ENCODE data around the gene PLBD2.

Gene PLBD2

DNA sequence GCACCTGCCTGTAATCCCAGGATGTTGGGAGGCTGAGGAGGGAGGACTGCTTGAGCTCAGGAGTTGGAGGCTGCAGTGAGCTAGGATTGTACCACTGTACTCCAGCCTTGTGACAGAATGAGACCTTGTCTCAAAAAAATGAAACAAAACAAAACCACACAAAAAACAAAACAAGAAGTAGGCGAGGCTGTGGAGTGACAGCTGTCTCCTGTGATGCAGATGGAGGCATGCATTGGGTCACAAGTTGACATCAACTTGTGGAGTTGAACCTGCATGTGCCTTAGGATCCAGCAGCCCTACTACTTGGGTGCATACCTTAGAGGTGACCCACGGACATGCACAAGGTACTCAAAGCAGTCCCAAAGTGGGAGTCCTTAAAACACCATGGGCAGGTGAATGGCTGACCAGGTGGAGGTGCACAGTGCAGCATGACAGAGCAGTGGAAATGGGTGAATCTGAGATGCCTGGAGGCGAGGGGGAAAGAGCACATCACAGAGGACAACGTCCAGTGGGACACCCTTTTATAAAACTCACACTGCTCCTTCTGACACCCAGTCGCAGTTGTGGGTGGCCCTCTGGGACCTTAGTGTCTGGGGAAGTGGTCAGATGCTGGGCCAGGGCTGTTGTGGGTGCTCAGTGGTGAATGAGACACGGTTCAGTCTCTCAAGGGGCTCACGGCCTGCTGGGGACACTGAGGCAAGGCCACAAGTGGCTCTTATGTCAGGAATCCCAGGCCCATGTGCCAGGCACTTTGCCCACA, 12.7 kb downstream of the PLBD2 start:
- Mint-ChIP-seq H3K27ac (peak overlapping the region; percentile 41), H3K4me1 (ENCODE audit: low read depth) (peaks cover 39% of the 10 kb centered on the region), H3K9me3 (no peaks in the 10 kb centered on the region), H3K4me3 (no peak overlapping the region), H3K36me3 (ENCODE audit: low read depth) (no peaks in the 10 kb centered on the region), H3K27me3 (no peaks in the 10 kb centered on the region)
- intact Hi-C loops (cut with micrococcal nuclease), result no loop called here

DNA sequence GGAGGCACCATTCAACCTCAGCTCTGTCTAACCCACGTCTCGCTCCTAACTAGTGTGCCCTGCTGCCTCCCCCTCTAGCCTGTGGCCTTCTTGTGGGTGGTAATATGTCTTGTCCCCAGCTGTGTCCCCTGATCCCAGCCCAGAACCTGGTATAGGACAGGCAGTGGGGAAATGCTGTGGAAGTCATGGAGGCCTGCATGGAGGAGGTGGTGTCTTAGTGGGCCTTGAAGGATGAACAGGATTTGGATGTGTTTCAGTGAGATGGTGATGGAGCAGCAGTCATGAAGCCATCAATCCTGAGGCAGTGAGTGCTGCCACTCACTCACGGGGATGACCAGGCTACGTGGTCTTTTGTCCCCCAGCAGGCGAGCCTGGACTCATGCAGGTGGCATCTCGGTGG, 13.4 kb downstream of the PLBD2 start:
- no peaks in the 10 kb centered on the region for H3K9me3 Mint-ChIP-seq
- H3K27me3 Mint-ChIP-seq, result no peaks in the 10 kb centered on the region
- H3K36me3 Mint-ChIP-seq (ENCODE audit: low read depth), result no peaks in the 10 kb centered on the region
- H3K27ac Mint-ChIP-seq, result no peak overlapping the region
- intact Hi-C loops (cut with micrococcal nuclease), result no loop called here
- H3K4me3 Mint-ChIP-seq, result no peak overlapping the region
- H3K4me1 Mint-ChIP-seq (ENCODE audit: low read depth), result peaks cover 36% of the 10 kb centered on the region

DNA sequence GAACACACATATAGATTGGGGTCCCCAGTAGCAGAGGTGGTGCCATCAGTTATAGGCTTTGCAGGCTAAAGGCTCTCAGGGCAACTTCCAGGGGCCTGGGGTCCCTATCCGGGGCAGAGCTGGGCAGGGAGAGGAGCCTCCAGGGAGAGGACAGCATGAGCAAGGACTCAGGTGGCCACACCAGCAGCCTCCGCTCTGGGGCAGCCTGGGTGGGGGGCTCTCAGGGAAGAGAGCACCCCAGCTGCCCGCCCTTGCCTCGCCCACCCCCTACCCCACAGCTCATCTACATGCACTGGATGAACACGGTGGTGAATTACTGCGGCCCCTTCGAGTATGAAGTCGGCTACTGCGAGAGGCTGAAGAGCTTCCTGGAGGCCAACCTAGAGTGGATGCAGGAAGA, 14.0 kb downstream of the PLBD2 start:
- intact Hi-C loops (cut with micrococcal nuclease), result no loop called here
- no peaks in the 10 kb centered on the region for H3K27me3 Mint-ChIP-seq
- H3K27ac Mint-ChIP-seq, result no peak overlapping the region
- peaks cover 34% of the 10 kb centered on the region for H3K4me1 Mint-ChIP-seq (ENCODE audit: low read depth)
- no peaks in the 10 kb centered on the region for H3K36me3 Mint-ChIP-seq (ENCODE audit: low read depth)
- H3K9me3 Mint-ChIP-seq, result no peaks in the 10 kb centered on the region
- no peak overlapping the region for H3K4me3 Mint-ChIP-seq

DNA sequence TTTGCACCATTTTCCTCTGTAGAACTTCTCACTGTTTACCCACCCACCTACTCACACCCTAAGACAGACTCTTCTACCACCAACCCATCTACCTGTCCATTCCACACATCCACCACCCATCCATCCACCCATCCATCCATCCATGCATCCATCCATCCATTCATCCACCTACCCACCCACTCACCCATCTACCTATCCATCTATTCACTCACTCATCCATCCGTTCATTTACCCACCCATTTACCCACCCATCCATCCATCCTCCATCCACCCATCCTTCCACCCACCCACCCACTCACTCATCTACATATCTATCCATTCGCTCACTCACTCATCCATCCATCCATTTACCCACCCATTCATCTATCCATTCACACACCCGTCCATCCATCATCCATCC, 15.1 kb downstream of the PLBD2 start:
- Mint-ChIP-seq H3K4me1 (ENCODE audit: low read depth) (peaks cover 24% of the 10 kb centered on the region), H3K27ac (no peak overlapping the region), H3K9me3 (no peaks in the 10 kb centered on the region), H3K36me3 (ENCODE audit: low read depth) (no peaks in the 10 kb centered on the region), H3K4me3 (no peak overlapping the region), H3K27me3 (no peaks in the 10 kb centered on the region)
- intact Hi-C loops (cut with micrococcal nuclease), result no loop called here

DNA sequence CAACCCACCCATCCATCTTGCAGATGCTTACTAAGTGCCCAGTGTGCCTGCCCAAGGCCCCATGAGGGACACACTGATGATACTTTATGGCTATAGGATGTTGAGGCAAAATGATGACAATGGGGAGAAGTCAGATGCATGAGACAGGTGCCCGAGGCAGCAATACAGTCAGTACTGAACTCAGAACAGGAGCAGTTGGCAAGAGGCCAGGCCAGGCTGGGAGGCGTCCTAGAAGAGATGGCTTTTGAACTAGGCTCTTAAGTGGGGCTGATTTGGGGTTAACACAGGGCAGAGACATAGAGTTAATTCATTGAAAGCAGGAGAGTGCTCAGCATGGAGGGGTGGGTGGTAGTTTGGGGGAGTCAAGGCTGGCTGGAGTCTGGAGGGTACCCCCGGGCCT, 15.6 kb downstream of the PLBD2 start:
- H3K9me3 Mint-ChIP-seq, result no peaks in the 10 kb centered on the region
- H3K27me3 Mint-ChIP-seq, result no peaks in the 10 kb centered on the region
- no peak overlapping the region for H3K4me3 Mint-ChIP-seq
- intact Hi-C loops (cut with micrococcal nuclease), result no loop called here
- H3K4me1 Mint-ChIP-seq (ENCODE audit: low read depth), result peaks cover 19% of the 10 kb centered on the region
- H3K36me3 Mint-ChIP-seq (ENCODE audit: low read depth), result no peaks in the 10 kb centered on the region
- H3K27ac Mint-ChIP-seq, result no peak overlapping the region

DNA sequence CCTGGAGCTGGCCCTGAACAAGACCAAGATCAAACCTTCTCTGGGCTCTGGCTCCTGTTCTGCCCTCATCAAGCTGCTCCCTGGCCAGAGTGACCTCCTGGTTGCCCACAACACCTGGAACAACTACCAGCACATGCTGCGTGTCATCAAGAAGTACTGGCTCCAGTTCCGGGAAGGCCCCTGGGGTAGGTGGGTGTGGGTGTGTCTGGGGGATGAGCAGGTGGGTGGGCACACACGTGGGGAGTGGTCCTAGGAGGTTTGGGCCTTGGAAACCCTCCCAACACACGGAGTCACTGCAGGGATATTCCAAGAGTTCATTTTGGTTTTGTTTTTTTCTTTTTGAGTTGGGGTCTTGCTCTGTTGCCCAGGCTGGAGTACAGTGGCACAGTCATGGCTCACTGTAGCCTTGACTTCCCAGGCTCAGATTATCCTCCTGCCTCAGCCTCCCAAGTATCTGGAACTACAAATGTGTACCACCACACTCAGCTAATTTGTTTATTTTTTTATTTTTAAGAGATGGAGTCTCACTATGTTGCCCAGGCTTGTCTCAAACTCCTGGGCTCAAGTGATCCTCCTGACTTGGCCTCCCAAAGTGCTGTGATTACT, 16.5 kb downstream of the PLBD2 start:
- H3K36me3 Mint-ChIP-seq (ENCODE audit: low read depth), result no peaks in the 10 kb centered on the region
- no peak overlapping the region for H3K27ac Mint-ChIP-seq
- H3K9me3 Mint-ChIP-seq, result no peaks in the 10 kb centered on the region
- intact Hi-C loops (cut with micrococcal nuclease), result loop anchor here (5.0 kb wide), 1 partner anchor 63 kb away; no protein-coding TSS in a partner anchor
- H3K4me3 Mint-ChIP-seq, result no peak overlapping the region
- H3K27me3 Mint-ChIP-seq, result no peaks in the 10 kb centered on the region
- H3K4me1 Mint-ChIP-seq (ENCODE audit: low read depth), result peaks cover 9% of the 10 kb centered on the region

DNA sequence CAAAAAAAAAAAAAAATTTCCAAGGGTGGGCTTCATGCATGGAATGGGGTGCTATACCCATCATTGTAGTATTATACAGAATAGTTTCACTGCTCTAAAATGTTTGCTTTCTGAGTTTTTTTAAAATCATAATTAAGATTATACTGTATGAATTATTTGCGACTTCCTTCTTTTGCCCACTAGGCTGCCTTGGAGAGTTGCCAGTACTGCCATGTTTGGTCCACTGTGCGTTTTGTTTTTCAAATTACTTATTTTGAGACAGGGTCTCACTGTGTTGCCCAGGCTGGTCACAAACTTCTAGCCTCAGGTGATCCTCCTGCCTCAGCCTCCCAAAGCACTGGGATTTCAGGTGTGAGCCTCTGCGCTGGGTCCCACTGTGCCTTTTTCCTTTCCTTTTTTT, 19.9 kb downstream of the PLBD2 start:
- intact Hi-C loops (cut with micrococcal nuclease), result loop anchor here (5.0 kb wide), 1 partner anchor 66 kb away; no protein-coding TSS in a partner anchor
- H3K27ac Mint-ChIP-seq, result no peak overlapping the region
- no peaks in the 10 kb centered on the region for H3K4me1 Mint-ChIP-seq (ENCODE audit: low read depth)
- no peak overlapping the region for H3K4me3 Mint-ChIP-seq
- H3K36me3 Mint-ChIP-seq (ENCODE audit: low read depth), result no peaks in the 10 kb centered on the region
- no peaks in the 10 kb centered on the region for H3K9me3 Mint-ChIP-seq
- no peaks in the 10 kb centered on the region for H3K27me3 Mint-ChIP-seq

DNA sequence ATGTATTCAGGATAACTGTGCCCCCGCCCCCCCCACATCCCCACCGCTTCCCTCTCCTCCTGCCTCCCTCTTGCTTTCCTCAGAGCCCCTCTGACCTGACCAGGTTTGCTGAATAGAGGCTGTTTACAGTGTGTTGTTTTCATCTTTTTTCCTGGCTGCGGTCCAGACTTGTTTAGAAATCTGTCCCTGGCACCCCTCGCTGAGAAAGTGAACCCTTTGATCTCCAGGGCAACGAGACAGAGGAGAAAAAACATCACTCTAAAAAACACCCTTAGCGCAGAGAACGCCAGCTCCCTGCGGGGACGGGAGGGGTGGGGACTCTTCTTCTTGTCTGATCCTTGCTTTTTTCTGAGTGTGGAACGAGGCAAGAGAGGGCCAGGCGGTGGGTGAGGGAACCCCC, 22.8 kb downstream of the PLBD2 start:
- Mint-ChIP-seq H3K27me3 (no peaks in the 10 kb centered on the region), H3K4me1 (ENCODE audit: low read depth) (no peaks in the 10 kb centered on the region), H3K36me3 (ENCODE audit: low read depth) (no peaks in the 10 kb centered on the region), H3K4me3 (no peak overlapping the region), H3K9me3 (no peaks in the 10 kb centered on the region), H3K27ac (no peak overlapping the region)
- intact Hi-C loops (cut with micrococcal nuclease), result no loop called here

DNA sequence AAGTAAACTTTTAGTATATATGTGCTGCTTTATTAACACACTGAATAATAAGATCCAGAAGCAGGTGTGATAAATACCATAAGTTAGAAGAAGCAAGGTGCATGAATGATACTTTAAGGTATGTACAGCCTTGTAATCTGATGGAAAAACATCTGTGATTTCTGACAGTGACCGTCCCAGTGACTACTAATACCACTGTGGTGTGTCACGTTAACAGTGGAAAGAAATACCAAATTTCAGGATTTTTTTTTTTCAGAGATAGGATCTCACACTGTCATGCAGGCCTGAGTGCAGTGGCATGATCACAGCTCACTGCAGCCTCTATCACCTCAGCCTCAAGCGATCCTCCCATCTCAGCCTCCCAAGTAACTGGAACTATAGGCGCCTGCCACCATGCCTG, 23.8 kb downstream of the PLBD2 start:
- Mint-ChIP-seq H3K9me3 (no peaks in the 10 kb centered on the region), H3K27me3 (no peaks in the 10 kb centered on the region), H3K4me1 (ENCODE audit: low read depth) (no peaks in the 10 kb centered on the region), H3K36me3 (ENCODE audit: low read depth) (no peaks in the 10 kb centered on the region), H3K4me3 (no peak overlapping the region), H3K27ac (no peak overlapping the region)
- intact Hi-C loops (cut with micrococcal nuclease), result no loop called here

DNA sequence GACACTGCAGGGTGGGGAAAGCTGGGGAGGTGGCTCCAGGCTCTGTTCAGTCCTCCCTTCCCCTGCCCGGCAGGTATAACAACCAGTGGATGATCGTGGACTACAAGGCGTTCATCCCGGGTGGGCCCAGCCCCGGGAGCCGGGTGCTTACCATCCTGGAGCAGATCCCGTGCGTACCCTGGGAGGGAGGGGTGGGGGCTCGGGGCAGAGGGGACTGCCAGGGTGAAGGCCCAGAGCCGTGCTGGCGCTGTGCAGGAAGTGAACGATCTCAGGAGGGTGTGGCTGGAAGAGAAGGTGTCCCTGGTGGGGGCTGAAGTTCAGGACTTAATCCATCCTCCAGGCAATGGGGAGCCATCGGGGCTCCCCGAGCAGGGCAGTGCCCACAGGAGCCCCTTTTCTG, 26.4 kb downstream of the PLBD2 start:
- intact Hi-C loops (cut with micrococcal nuclease), result no loop called here
- Mint-ChIP-seq H3K27ac (no peak overlapping the region), H3K27me3 (no peaks in the 10 kb centered on the region), H3K4me3 (no peak overlapping the region), H3K9me3 (no peaks in the 10 kb centered on the region), H3K4me1 (ENCODE audit: low read depth) (no peaks in the 10 kb centered on the region), H3K36me3 (ENCODE audit: low read depth) (no peaks in the 10 kb centered on the region)

DNA sequence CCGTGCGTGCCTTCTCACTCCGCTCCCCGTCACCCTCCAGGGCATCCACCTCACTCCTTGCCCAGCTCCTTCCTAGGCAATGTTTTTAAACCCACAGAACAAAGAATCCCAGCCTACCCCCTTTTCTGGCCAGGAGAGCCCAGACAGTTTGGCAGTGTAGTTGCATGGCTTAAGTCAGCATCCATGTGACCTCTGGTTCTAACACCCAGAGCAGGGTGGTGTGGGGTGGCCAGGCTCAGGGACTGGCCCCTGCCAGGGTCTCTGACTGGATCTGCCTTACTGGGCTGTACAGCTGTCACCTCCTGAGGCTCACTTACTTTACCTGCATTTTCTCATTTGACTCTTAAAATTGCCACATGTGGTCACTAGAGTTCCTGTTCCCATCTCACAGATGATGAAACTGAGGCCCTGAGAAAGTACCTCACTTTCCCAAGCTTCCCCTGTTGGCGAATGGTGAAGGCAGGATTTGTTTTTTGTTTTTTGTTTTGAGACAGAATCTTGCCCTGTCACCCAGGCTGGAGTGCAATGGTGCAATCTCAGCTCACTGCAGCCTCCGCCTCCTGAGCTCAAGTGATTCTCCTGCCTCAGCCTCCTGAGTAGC, 27.0 kb downstream of the PLBD2 start:
- no peaks in the 10 kb centered on the region for H3K9me3 Mint-ChIP-seq
- H3K4me3 Mint-ChIP-seq, result no peak overlapping the region
- H3K27ac Mint-ChIP-seq, result no peak overlapping the region
- no peaks in the 10 kb centered on the region for H3K27me3 Mint-ChIP-seq
- no peaks in the 10 kb centered on the region for H3K4me1 Mint-ChIP-seq (ENCODE audit: low read depth)
- intact Hi-C loops (cut with micrococcal nuclease), result no loop called here
- H3K36me3 Mint-ChIP-seq (ENCODE audit: low read depth), result no peaks in the 10 kb centered on the region

DNA sequence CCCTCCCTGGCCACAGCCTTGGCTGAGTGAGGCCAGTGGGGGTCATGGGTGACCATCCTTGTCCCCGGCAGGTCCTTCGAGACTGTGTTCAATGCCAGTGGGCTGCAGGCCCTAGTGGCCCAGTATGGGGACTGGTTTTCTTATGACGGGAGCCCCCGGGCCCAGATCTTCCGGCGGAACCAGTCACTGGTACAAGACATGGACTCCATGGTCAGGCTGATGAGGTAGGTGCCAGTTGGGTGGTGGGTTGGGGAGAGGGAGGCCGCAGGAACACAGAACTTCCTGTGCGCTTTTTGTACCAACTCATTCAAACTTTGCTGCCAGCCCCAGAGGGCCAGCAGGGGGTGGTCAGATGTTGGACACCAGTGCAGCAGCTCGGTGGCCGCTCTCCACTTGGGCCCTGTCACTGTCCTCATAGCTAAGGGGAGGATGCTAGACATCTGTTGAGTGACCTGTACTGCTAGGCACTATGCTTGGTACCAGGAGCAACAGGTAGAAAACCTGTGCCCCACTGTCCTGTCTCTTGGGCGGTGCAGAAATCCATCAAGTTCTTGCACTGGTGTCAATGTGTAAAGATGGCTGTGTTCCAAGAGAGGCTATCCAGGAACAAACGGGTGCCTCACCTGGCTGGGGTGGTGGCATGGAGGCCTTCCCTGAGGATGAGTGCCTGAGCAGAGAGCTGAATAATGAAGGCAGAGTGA, 28.6 kb downstream of the PLBD2 start:
- intact Hi-C loops (cut with micrococcal nuclease), result no loop called here
- H3K27me3 Mint-ChIP-seq, result no peaks in the 10 kb centered on the region
- H3K36me3 Mint-ChIP-seq (ENCODE audit: low read depth), result no peaks in the 10 kb centered on the region
- no peak overlapping the region for H3K27ac Mint-ChIP-seq
- H3K9me3 Mint-ChIP-seq, result no peaks in the 10 kb centered on the region
- no peaks in the 10 kb centered on the region for H3K4me1 Mint-ChIP-seq (ENCODE audit: low read depth)
- no peak overlapping the region for H3K4me3 Mint-ChIP-seq

DNA sequence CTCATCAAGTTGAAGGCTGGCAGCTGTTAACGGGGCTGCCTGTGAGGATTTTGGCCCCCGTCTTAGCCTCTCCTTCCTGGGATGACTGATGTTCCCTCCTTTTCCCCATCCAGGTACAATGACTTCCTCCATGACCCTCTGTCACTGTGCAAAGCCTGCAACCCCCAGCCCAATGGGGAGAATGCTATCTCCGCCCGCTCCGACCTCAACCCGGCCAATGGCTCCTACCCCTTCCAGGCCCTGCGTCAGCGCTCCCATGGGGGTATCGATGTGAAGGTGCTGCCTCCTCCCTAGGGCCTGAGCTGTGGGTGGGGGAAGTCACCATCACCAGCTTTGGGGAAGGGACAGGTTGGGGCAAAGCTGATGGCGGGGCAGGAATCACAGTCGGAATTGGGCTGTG, 29.2 kb downstream of the PLBD2 start:
- intact Hi-C loops (cut with micrococcal nuclease), result no loop called here
- peaks cover 3% of the 10 kb centered on the region for H3K36me3 Mint-ChIP-seq (ENCODE audit: low read depth)
- H3K27me3 Mint-ChIP-seq, result no peaks in the 10 kb centered on the region
- no peaks in the 10 kb centered on the region for H3K4me1 Mint-ChIP-seq (ENCODE audit: low read depth)
- no peak overlapping the region for H3K4me3 Mint-ChIP-seq
- no peaks in the 10 kb centered on the region for H3K9me3 Mint-ChIP-seq
- H3K27ac Mint-ChIP-seq, result no peak overlapping the region

DNA sequence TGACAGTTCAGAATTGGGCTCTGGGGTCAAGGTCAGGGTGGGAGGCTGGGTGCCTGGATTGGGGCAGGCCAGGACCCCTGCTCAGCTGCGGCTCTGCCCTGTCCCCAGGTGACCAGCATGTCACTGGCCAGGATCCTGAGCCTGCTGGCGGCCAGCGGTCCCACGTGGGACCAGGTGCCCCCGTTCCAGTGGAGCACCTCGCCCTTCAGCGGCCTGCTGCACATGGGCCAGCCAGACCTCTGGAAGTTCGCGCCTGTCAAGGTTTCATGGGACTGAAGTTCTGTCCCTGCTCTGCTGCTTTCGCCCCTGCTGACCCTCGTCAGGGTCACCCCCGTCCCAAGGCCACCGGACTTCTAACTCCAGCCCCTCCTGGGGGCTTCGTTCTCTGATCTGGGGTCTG, 30.0 kb downstream of the PLBD2 start:
- peaks cover 7% of the 10 kb centered on the region for H3K36me3 Mint-ChIP-seq (ENCODE audit: low read depth)
- H3K27ac Mint-ChIP-seq, result no peak overlapping the region
- no peaks in the 10 kb centered on the region for H3K4me1 Mint-ChIP-seq (ENCODE audit: low read depth)
- H3K4me3 Mint-ChIP-seq, result no peak overlapping the region
- no peaks in the 10 kb centered on the region for H3K9me3 Mint-ChIP-seq
- H3K27me3 Mint-ChIP-seq, result no peaks in the 10 kb centered on the region
- intact Hi-C loops (cut with micrococcal nuclease), result no loop called here

Data from dendritic cell treated with granulocyte-macrophage colony-stimulating factor and Interleukin-4, amounts not matched to agents 40 ng/mL and 50 ng/mL, for 4 days (primary cell).